Psoas muscle (tissue), 8 donors: ENCODE measurements around the gene SLC5A12. TPM values are rescaled to one million over a fixed set of nuclear protein-coding genes. Genes with fewer than 3 reads are reported as not detected.
"Not testable (repeated sequence)": the region's sequence is repeated elsewhere in the genome, so short reads cannot be mapped to it uniquely, and the experiment has no call there.

Experiments
- ATAC-seq, 4 donors: fragments of 200-7000 bp; cut with Tn5 transposase; one replicate each; pipeline ENCODE4 v1.9.1; 2020; ENCODE audit warnings: moderate library complexity in 3 of 4, mild to moderate bottlenecking in 2 of 4
- DNase-seq, 2 donors: peaks; one replicate each; pipeline ENCODE4 v3.0.0-alpha.2; 2020
- H3K27ac ChIP-seq: fragments of 200-600 bp; one replicate; pipeline ENCODE4 v1.8.0; 2022
- H3K27me3 ChIP-seq, 3 donors: fragments of 200-600 bp in 1 of 3; one replicate each; pipeline versions ENCODE4 v1.6.1 to v1.8.0; 2013 to 2022; ENCODE audit warnings: low read length in 2 of 3, mild to moderate bottlenecking in 2 of 3, moderate library complexity in 1 of 3; ENCODE audit not compliant: insufficient read depth in 3 of 3
- H3K36me3 ChIP-seq, 2 donors: fragments of 200-600 bp in 1 of 2; one replicate each; pipeline versions ENCODE4 v1.6.1 to v1.8.0; 2013 to 2022; ENCODE audit warnings: low read depth in 1 of 2, mild to moderate bottlenecking in 1 of 2, moderate library complexity in 1 of 2; ENCODE audit not compliant: insufficient read depth in 1 of 2
- H3K4me1 ChIP-seq: fragments of 200-600 bp; one replicate; pipeline ENCODE4 v1.8.0; 2022
- H3K4me3 ChIP-seq: fragments of 200-600 bp; one replicate; pipeline ENCODE4 v1.8.0; 2022; ENCODE audit warnings: mild to moderate bottlenecking
- H3K9me3 ChIP-seq: fragments of 200-600 bp; one replicate; pipeline ENCODE4 v1.8.0; 2022
- CTCF ChIP-seq: fragments of 200-600 bp; IDR thresholded peaks from one replicate; pipeline ENCODE4 v1.8.0; 2022; ENCODE audit warnings: antibody characterized with exemption
- WGBS, 3 donors: extraction: QIAGEN DNeasy Blood & Tissue Kit; methylation state at CpG; one replicate each; pipeline versions ENCODE4 v1.1.6 to v1.1.7; 2013; 5-methylcytosine and 5-hydroxymethylcytosine counted together
- intact Hi-C, 2 donors: fragments of 100-400 bp; cut with DNase I; formaldehyde crosslinking; loops; one replicate each; pipeline versions ENCODE4 v1.11.0 to v1.14.2; 2022
- polyA plus RNA-seq, 3 donors: library from polyadenylated mRNA; stranded (reverse); fragments of 200-250 nt; gene quantifications; one replicate each; pipeline ENCODE4 v1.2.3, GENCODE V29; 2013
- total RNA-seq, 4 donors: library from RNA; stranded (reverse); fragmentation: NEBNext Ultra II Directional in 2 of 4; extraction: Animal tissue kit (Norgen Biotek cat#: 25700) in 2 of 4; gene quantifications; one replicate each; pipeline versions ENCODE4 v1.2.1 to v1.2.4, GENCODE V29; 2021 to 2023
- donor health status: healthy with polysubstance abuse.
- donor health status: DM: no; HTN: no; CAD: no; lungs with moderate emphysema.
- donor health status: Bipolar disorder and iron deficiency.
- donor health status: healthy.
- donor health status: DM: yes; HTN: yes; CAD: no.
- donor health status: DM: no; HTN: no; CAD: no.
- donor health status: DM: no; HTN: no; CAD: no.
- donor health status: DM: yes; HTN: yes; CAD: no.

The SLC5A12 gene
- total and polyA plus RNA-seq, 7 donors = 0.03 TPM; not detected in 6

GRCh38 chr11:26649884-26650283 lies 72.0 kb downstream of the SLC5A12 start:
- TF ChIP-seq CTCF = peak; percentile 50
- intact Hi-C loops = loop anchor here in 1 of 2 donors (5.0 kb wide), 1 partner anchor 353 kb away; no protein-coding TSS in a partner anchor
- H3K36me3 ChIP-seq = no peaks in the 10 kb centered on the region
- H3K4me1 ChIP-seq = no peaks in the 10 kb centered on the region
- no peaks in the 10 kb centered on the region for H3K27me3 ChIP-seq
- H3K9me3 ChIP-seq = no peaks in the 10 kb centered on the region
- WGBS, 3 donors = 40 to 49% (median 47%) methylated on average over 8 of the region's 8 CpGs
- H3K4me3 ChIP-seq = no peak overlapping the region
- H3K27ac ChIP-seq = no peak overlapping the region
- ATAC-seq (peak in 3 of 4 donors; percentile 37 to 75 (median 48)), DNase-seq (no peak)

- H3K36me3 ChIP-seq, DNase-seq, intact Hi-C loops, H3K27me3 ChIP-seq, H3K27ac ChIP-seq, H3K4me3 ChIP-seq, H3K9me3 ChIP-seq, ATAC-seq, H3K4me1 ChIP-seq: not testable (repeated sequence)
- WGBS, 3 donors = 89 to 92% (median 92%) methylated on average over 10 of the region's 10 CpGs
Measured at GRCh38 chr11:26643314-26643713, 78.5 kb downstream of the SLC5A12 start.

- Histone ChIP-seq H3K27me3 (no peaks in the 10 kb centered on the region), H3K4me3 (no peak overlapping the region), H3K9me3 (no peaks in the 10 kb centered on the region), H3K36me3 (no peaks in the 10 kb centered on the region), H3K4me1 (no peaks in the 10 kb centered on the region), H3K27ac (no peak overlapping the region)
- 28 to 60% (median 42%) methylated on average over 2 of the region's 2 CpGs for WGBS, 3 donors
- intact Hi-C loops = no loop called here
- no peak for ATAC-seq
- DNase-seq = no peak
- TF ChIP-seq CTCF = no peak
Measured at GRCh38 chr11:26632691-26633159, 89.1 kb downstream of the SLC5A12 start.

GRCh38 chr11:26626346-26626745 lies 95.5 kb downstream of the SLC5A12 start:
- Histone ChIP-seq H3K36me3 (no peaks in the 10 kb centered on the region), H3K27me3 (no peaks in the 10 kb centered on the region), H3K4me3 (no peak overlapping the region), H3K4me1 (no peaks in the 10 kb centered on the region), H3K27ac (no peak overlapping the region), H3K9me3 (no peaks in the 10 kb centered on the region)
- WGBS, 3 donors = 83 to 95% (median 92%) methylated on average over 1 of the region's 1 CpG
- DNase-seq = no peak
- TF ChIP-seq CTCF = no peak
- no peak for ATAC-seq
- intact Hi-C loops = no loop called here

GRCh38 chr11:26623076-26623659 lies 98.7 kb downstream of the SLC5A12 start:
- WGBS, 3 donors = 48 to 89% (median 80%) methylated on average over 2 of the region's 2 CpGs
- ATAC-seq = no peak

More at GRCh38 chr11:26623076-26623659, 98.7 kb downstream of the SLC5A12 start:
- TF ChIP-seq CTCF = no peak
- H3K4me1 ChIP-seq = no peaks in the 10 kb centered on the region
- H3K9me3 ChIP-seq = no peaks in the 10 kb centered on the region
- no peak overlapping the region for H3K27ac ChIP-seq
- H3K27me3 ChIP-seq = no peaks in the 10 kb centered on the region
- DNase-seq = no peak
- intact Hi-C loops = no loop called here
- H3K4me3 ChIP-seq = no peak overlapping the region
- H3K36me3 ChIP-seq = no peaks in the 10 kb centered on the region
